DOHH2 (cell line): ENCODE results near the gene DIP2B.

Experiments used
- H3F3A ChIP-seq: fragments of 200-600 bp; sonication (generic), shearing (Covaris generic); 2 replicates; pipeline ENCODE4 v1.6.0; 2016; ENCODE audit warnings: antibody characterized with exemption, mild to moderate bottlenecking; ENCODE audit not compliant: control insufficient read depth, insufficient read depth
- H3K27ac ChIP-seq: fragments of 200-600 bp; sonication (generic); 2 replicates; pipeline ENCODE4 v1.5.1; 2014; ENCODE audit warnings: low read depth, mild to moderate bottlenecking, low read length, moderate library complexity
- H3K27me3 ChIP-seq: fragments of 200-600 bp; sonication (generic); 2 replicates; pipeline ENCODE4 v1.6.1; 2014; ENCODE audit warnings: mild to moderate bottlenecking, low read length, mixed read lengths; ENCODE audit not compliant: control insufficient read depth
- H3K36me3 ChIP-seq: fragments of 200-600 bp; sonication (generic); 2 replicates; pipeline ENCODE4 v1.6.1; 2014; ENCODE audit warnings: mild to moderate bottlenecking, low read length, moderate library complexity, mixed read lengths; ENCODE audit not compliant: control insufficient read depth
- H3K4me1 ChIP-seq: fragments of 200-600 bp; sonication (generic); 2 replicates; pipeline ENCODE4 v1.6.1; 2014; ENCODE audit warnings: mild to moderate bottlenecking, low read length, mixed read lengths; ENCODE audit not compliant: control insufficient read depth
- H3K4me2 ChIP-seq: fragments of 200-600 bp; sonication (generic); 2 replicates; pipeline ENCODE4 v1.6.0; 2014; ENCODE audit warnings: mild to moderate bottlenecking, low read length, moderate library complexity
- H3K4me3 ChIP-seq: fragments of 200-600 bp; sonication (generic); 2 replicates; pipeline ENCODE4 v1.5.1; 2014; ENCODE audit warnings: mild to moderate bottlenecking, low read length, mixed read lengths
- H3K79me2 ChIP-seq: fragments of 200-600 bp; sonication (generic); 2 replicates; pipeline ENCODE4 v1.6.1; 2014; ENCODE audit warnings: mild to moderate bottlenecking, low read length, mixed read lengths; ENCODE audit not compliant: control insufficient read depth
- H3K9me2 ChIP-seq: fragments of 200-600 bp; sonication (generic); replicated peaks from 2 replicates; pipeline ENCODE4 v1.6.1; 2014; ENCODE audit warnings: mild to moderate bottlenecking, low read length, mixed read lengths; ENCODE audit not compliant: control insufficient read depth
- H3K9me3 ChIP-seq: fragments of 200-600 bp; sonication (generic); 2 replicates; pipeline ENCODE4 v1.6.1; 2014; ENCODE audit warnings: antibody characterized with exemption, low read length, mixed read lengths; ENCODE audit not compliant: control insufficient read depth, insufficient read depth
- H4K20me1 ChIP-seq: fragments of 200-600 bp; sonication (generic); 2 replicates; pipeline ENCODE4 v1.6.0; 2014; ENCODE audit warnings: low read depth, mild to moderate bottlenecking, antibody characterized with exemption, low read length, moderate library complexity; ENCODE audit not compliant: control insufficient read depth, insufficient read depth
- EZH2phosphoT487 ChIP-seq: fragments of 200-600 bp; sonication (generic); IDR thresholded peaks from 2 replicates; pipeline ENCODE4 v1.6.1; 2017; ENCODE audit warnings: borderline replicate concordance, mild to moderate bottlenecking, antibody characterized with exemption, low read length, moderate library complexity, mixed read lengths
- TF ChIP-seq, protein P1 (sequence below): fragments of 200-600 bp; sonication (generic); IDR thresholded peaks from one replicate; pipeline ENCODE4 v1.5.1; 2014; ENCODE audit warnings: antibody characterized with exemption, mild to moderate bottlenecking, low read depth, low read length; ENCODE audit not compliant: poor library complexity, severe bottlenecking

Gene DIP2B

DNA sequence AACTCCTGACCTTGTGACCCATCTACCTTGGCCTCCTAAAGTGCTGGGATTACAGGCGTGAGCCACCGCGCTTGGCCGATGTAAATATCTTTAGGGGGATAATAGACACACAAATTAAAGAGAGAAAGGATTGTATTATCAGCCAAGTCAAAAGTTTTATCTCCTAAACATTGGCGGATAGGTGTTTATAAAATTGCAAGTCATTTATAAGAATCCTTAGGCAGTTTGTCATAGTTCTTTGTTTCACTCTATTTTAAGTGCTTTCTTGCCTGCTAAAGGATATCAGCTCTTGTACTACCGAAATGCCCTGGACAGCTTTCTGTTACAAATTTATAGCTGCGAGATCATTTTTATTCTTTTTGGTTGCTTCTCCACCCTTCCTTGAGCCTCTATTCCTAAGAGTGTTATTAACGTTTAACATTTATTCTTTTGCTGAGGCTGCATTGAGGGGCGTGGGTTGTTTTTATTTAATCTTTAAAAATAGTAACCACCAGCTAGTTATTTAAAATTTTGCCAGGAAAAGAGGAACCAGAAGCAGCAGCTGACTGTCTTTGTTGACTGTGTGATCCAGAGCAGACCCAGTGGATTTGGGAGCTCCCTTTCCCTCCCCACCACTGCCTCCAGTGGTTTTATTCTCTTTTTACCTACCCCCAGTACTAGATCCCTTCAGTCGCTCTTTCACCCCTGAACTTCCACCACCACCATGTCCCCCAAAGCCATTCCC lies 106.4 kb downstream of the DIP2B start:
- Histone ChIP-seq H3K27ac (no peak overlapping the region), H3K9me3 (no peaks in the 10 kb centered on the region), H3K4me1 (no peaks in the 10 kb centered on the region), H3K36me3 (no peaks in the 10 kb centered on the region), H3K27me3 (no peaks in the 10 kb centered on the region), H4K20me1 (no peaks in the 10 kb centered on the region), H3K4me2 (no peak overlapping the region), H3K79me2 (no peaks in the 10 kb centered on the region), H3K9me2 (no peaks in the 10 kb centered on the region), H3K4me3 (no peak overlapping the region), H3F3A (no peaks in the 10 kb centered on the region)
- TF ChIP-seq, protein P1, sequence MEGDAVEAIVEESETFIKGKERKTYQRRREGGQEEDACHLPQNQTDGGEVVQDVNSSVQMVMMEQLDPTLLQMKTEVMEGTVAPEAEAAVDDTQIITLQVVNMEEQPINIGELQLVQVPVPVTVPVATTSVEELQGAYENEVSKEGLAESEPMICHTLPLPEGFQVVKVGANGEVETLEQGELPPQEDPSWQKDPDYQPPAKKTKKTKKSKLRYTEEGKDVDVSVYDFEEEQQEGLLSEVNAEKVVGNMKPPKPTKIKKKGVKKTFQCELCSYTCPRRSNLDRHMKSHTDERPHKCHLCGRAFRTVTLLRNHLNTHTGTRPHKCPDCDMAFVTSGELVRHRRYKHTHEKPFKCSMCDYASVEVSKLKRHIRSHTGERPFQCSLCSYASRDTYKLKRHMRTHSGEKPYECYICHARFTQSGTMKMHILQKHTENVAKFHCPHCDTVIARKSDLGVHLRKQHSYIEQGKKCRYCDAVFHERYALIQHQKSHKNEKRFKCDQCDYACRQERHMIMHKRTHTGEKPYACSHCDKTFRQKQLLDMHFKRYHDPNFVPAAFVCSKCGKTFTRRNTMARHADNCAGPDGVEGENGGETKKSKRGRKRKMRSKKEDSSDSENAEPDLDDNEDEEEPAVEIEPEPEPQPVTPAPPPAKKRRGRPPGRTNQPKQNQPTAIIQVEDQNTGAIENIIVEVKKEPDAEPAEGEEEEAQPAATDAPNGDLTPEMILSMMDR, result no peak
- no peak for TF ChIP-seq EZH2phosphoT487

DNA sequence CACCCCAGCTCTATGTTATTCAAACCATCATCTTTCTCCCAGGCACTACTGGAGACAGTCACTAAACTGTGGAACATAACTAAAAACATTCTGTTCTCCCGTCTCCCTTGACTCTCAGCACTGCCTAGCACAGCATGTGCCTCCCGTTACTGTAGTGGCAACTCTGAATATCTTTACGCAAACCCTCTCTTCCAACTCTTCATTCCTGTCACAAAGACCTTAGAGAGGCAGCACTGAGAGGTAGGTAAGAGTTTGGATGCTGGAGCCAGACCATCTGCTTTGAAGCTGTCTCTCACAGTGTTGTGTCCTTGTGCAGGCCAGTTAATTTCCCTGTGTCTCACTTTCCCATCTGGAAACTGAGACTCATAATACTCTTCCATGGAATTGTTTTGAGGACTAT lies 108.1 kb downstream of the DIP2B start:
- Histone ChIP-seq H4K20me1 (no peaks in the 10 kb centered on the region), H3F3A (no peaks in the 10 kb centered on the region), H3K36me3 (no peaks in the 10 kb centered on the region), H3K27ac (no peak overlapping the region), H3K4me1 (no peaks in the 10 kb centered on the region), H3K9me3 (no peaks in the 10 kb centered on the region), H3K27me3 (no peaks in the 10 kb centered on the region), H3K4me3 (no peak overlapping the region), H3K79me2 (no peaks in the 10 kb centered on the region), H3K9me2 (no peaks in the 10 kb centered on the region), H3K4me2 (no peak overlapping the region)
- TF ChIP-seq EZH2phosphoT487, result no peak
- TF ChIP-seq, protein P1, result no peak

DNA sequence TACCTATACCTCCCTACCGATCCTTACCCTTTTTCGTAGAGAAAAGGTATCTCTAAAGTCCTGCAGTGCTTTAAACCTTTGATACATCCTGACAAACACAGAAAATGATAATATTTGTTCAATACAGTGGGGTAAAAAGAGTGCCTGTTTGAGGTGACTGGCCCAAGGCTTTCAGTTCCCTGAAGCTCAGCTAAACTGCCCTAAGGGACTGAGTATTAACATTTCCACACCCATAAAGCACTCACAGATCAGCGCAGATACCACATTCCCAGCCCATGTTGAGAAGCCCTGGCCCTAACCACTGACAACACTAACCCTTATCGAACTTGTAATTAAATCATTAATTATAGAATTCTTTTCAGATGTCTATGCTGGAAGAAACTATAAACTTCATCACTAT lies 108.7 kb downstream of the DIP2B start:
- TF ChIP-seq, protein P1, result no peak
- TF ChIP-seq EZH2phosphoT487, result no peak
- Histone ChIP-seq H3K79me2 (no peaks in the 10 kb centered on the region), H3K36me3 (no peaks in the 10 kb centered on the region), H3K4me1 (no peaks in the 10 kb centered on the region), H3K27me3 (no peaks in the 10 kb centered on the region), H3K27ac (no peak overlapping the region), H3F3A (no peaks in the 10 kb centered on the region), H3K4me2 (no peak overlapping the region), H3K4me3 (no peak overlapping the region), H3K9me2 (no peaks in the 10 kb centered on the region), H3K9me3 (no peaks in the 10 kb centered on the region), H4K20me1 (no peaks in the 10 kb centered on the region)
